ENCODE data around the gene FGF22. TPM values are rescaled to one million over a fixed set of nuclear protein-coding genes. Genes with fewer than 3 reads are reported as not detected.

Gene FGF22
- total and polyA plus RNA-seq, 2 of the 8 experiments (the other 6 are each of a cell fraction or from before 2014, with no cell fraction given): 0.44 to 1.7 TPM

- no peak overlapping the region for H3K27ac ChIP-seq (ENCODE audit: low read depth, low read length)
- no peak overlapping the region for H3K23ac ChIP-seq (ENCODE audit: insufficient read length)
- no peak overlapping the region for H3K56ac ChIP-seq (replicated peaks; ENCODE audit: insufficient read length, low read depth, low read length)
- H3K14ac ChIP-seq (ENCODE audit: insufficient read length): no peak overlapping the region
- no peak overlapping the region for H4K8ac ChIP-seq (ENCODE audit: extremely low read depth, insufficient read depth, low read length)
- no peak overlapping the region for H4K91ac ChIP-seq (replicated peaks; ENCODE audit: insufficient read length, low read length)
- no peak overlapping the region for H2BK15ac ChIP-seq (ENCODE audit: low read length)
- H3K36me3 ChIP-seq (ENCODE audit: control insufficient read depth in 2 of 4, insufficient read depth in 4 of 4, low read length in 3 of 4): peaks cover 0 to 4% (median 0%) of the 10 kb centered on the region in 4 experiments; a peak in 1 of 8 replicates
- H3K79me1 ChIP-seq (ENCODE audit: low read depth, low read length): no peaks in the 10 kb centered on the region
- ChIA-PET CTCF (ENCODE audit: partially characterized antibody) (no interaction called here), POLR2A (ENCODE audit: partially characterized antibody) (no interaction called here)
- H3K79me2 ChIP-seq (ENCODE audit: control insufficient read depth in 1 of 2, insufficient read depth in 2 of 2, low read length in 2 of 2): no peaks in the 10 kb centered on the region
- H2AK5ac ChIP-seq (ENCODE audit: low read depth, low read length): no peak overlapping the region
- no peak overlapping the region for H2AFZ ChIP-seq (ENCODE audit: low read length)
- H3K4ac ChIP-seq (replicated peaks; ENCODE audit: insufficient read length, low read depth, low read length): no peak overlapping the region
- peaks cover 0 to 3% (median 1%) of the 10 kb centered on the region in 4 experiments; a peak in 3 of 7 replicates for H3K4me1 ChIP-seq (replicated peaks in 1 of 4; ENCODE audit: control insufficient read depth in 3 of 4, insufficient read depth in 4 of 4, low read length in 3 of 4)
- H3K4me2 ChIP-seq (ENCODE audit: insufficient read depth in 1 of 2, low read depth in 2 of 2, low read length in 2 of 2): no peak overlapping the region
- H3K18ac ChIP-seq (ENCODE audit: extremely low read depth, low read length): no peak overlapping the region
- no peak overlapping the region for H3K9ac ChIP-seq (replicated peaks in 1 of 4; ENCODE audit: extremely low read depth in 1 of 4, low read depth in 3 of 4, low read length in 3 of 4)
- WGBS, 2 experiments (ENCODE audit: extremely low coverage in 1 of 2, insufficient coverage in 1 of 2, insufficient read length in 1 of 2, insufficient replicate concordance in 2 of 2, low coverage in 1 of 2, low lambda C conversion rate in 2 of 2, missing lambda C conversion rate in 1 of 2): 79% methylated on average over 9 of the region's 9 CpGs; no CpG with 5 or more reads in 1 of the 2 experiments
- no peak overlapping the region for H2BK20ac ChIP-seq (ENCODE audit: low read length)
- H3K23me2 ChIP-seq (ENCODE audit: low read depth, low read length): peaks cover 2% of the 10 kb centered on the region; the same call in 1 of the 2 replicates
- H4K20me1 ChIP-seq (replicated peaks in 1 of 2; ENCODE audit: control insufficient read depth in 1 of 2, insufficient read depth in 2 of 2, low read length in 2 of 2): peaks cover 4 to 10% of the 10 kb centered on the region in 2 experiments
- DNase-seq (ENCODE audit: low read depth in 1 of 2, low spot score in 2 of 2) (no peak), FAIRE-seq (no peak)
- H2BK12ac ChIP-seq (ENCODE audit: low read depth, low read length): no peak overlapping the region
- H2BK120ac ChIP-seq (replicated peaks; ENCODE audit: low read depth, low read length): no peak overlapping the region
- H3K27me3 ChIP-seq (replicated peaks in 1 of 4; ENCODE audit: control insufficient read depth in 3 of 4, extremely low read depth in 1 of 4, insufficient read depth in 3 of 4, low read length in 3 of 4): peaks cover 22 to 36% (median 28%) of the 10 kb centered on the region in 4 experiments
- H3K9me3 ChIP-seq (ENCODE audit: insufficient read depth in 2 of 2, low read depth in 1 of 2, low read length in 1 of 2): no peaks in the 10 kb centered on the region
- H4K5ac ChIP-seq (ENCODE audit: insufficient read length, low read depth, low read length): no peak overlapping the region
- H2BK5ac ChIP-seq (ENCODE audit: low read depth, low read length): no peak overlapping the region
- H3K4me3 ChIP-seq (ENCODE audit: extremely low read depth in 1 of 4, insufficient read depth in 2 of 4, low read depth in 3 of 4, low read length in 4 of 4): no peak overlapping the region
- no peak for TF ChIP-seq PHF8 (conservative IDR thresholded peaks at IDR 0.05; ENCODE audit: low read depth, low read length)
- TF ChIP-seq MAX (IDR thresholded peaks at IDR 0.05): no peak
- TF ChIP-seq YY1 (IDR thresholded peaks at IDR 0.05; ENCODE audit: low read depth, low read length): no peak
- TF ChIP-seq SIN3A (conservative IDR thresholded peaks at IDR 0.05 in 1 of 2, IDR thresholded peaks at IDR 0.05 in 1 of 2; ENCODE audit: low read depth in 1 of 2, low read length in 2 of 2): no peak
- no peak for TF ChIP-seq NRF1 (IDR thresholded peaks at IDR 0.05; ENCODE audit: low read depth, low read length)
- TF ChIP-seq RAD21 (IDR thresholded peaks at IDR 0.05 in 1 of 2, conservative IDR thresholded peaks at IDR 0.05 in 1 of 2; ENCODE audit: low read depth in 2 of 2, low read length in 2 of 2): no peak
- no peak for TF ChIP-seq GABPA (IDR thresholded peaks at IDR 0.05; ENCODE audit: borderline replicate concordance, insufficient read depth, low read length)
- no peak for TF ChIP-seq TBP (IDR thresholded peaks at IDR 0.05; ENCODE audit: low read depth, low read length)
- no peak for TF ChIP-seq SAP30 (IDR thresholded peaks at IDR 0.05; ENCODE audit: insufficient read depth, insufficient replicate concordance, low read length)
- no peak for TF ChIP-seq E2F6 (IDR thresholded peaks at IDR 0.05)
- TF ChIP-seq BACH1 (IDR thresholded peaks at IDR 0.05; ENCODE audit: low read length): no peak
- TF ChIP-seq TEAD4 (IDR thresholded peaks at IDR 0.05; ENCODE audit: low read depth, low read length): no peak
- TF ChIP-seq TAF1 (IDR thresholded peaks at IDR 0.05; ENCODE audit: low read depth, low read length): no peak
Observed at GRCh38 chr19:593505-593904, 46.2 kb upstream of the FGF22 start.
